GM19351 (cell line): ENCODE measurements around the gene MAB21L2.

ENCODE experiments used
- ATAC-seq: cut with Tn5 transposase; IDR thresholded peaks from one replicate; pipeline ENCODE4 v1.9.1; 2021; ENCODE audit warnings: mild to moderate bottlenecking, moderate library complexity; ENCODE audit not compliant: unreplicated experiment

Gene MAB21L2

GRCh38 chr4:150573534-150573933 is 8.4 kb upstream of the MAB21L2 start:
- ATAC-seq, result no peak

DNA sequence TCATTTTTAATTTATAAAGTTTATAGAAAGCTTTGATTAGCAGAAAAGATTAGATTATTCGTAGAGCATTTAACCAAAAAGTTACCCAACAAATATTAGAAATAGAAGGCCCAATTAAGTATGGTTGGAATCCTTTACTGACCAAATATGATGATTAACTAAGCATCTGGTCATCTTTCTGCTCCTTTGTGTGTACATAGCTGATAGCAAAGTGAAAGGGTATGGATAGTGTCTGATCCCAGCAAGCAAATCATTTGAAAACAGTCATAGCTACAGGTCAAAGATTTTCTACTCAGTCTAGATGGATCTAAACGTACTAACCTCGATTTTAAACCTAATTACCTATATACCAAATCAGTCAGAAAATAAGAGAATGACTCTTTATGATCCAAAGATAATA is 7.3 kb upstream of the MAB21L2 start:
- no peak for ATAC-seq

- ATAC-seq, result no peak
These were observed 4.2 kb upstream of the MAB21L2 start for GRCh38 chr4:150577796-150578195.

- ATAC-seq, result no peak
These were observed 3.0 kb upstream of the MAB21L2 start for GRCh38 chr4:150578745-150579501.

DNA sequence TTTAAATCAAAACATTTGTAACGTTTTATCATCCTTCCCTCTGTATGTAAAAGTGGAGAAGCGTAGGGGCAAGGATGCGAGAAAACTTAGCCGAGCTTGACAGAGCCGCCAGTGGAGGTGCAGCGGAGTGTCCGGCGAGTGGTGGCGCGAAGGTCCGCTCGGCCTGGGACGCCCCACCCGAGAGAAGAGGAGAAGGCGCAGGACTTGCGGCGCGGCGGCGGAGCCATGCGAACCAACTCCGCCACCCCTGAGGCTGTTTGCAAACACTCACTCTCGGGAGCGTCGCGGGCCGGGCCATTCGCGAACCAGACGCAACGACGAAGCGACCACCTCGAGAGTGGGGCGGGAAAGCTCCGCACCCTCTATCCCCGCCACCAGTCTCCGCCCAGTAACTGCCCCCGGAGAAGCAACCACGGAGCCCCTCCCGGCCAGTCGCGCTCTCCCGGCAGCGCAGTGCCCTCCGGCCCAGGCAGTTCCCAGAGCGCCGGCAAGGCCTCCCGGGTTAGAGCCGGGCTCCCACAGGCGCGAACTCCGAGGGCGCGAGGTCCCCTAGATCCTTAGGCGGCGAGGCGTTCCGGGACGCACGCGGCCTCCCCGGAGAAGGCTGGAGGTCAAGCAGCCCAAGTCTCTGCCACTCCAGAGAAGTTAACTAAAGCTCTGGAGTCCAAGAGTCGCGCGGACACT is 2.3 kb upstream of the MAB21L2 start:
- ATAC-seq, result no peak

DNA sequence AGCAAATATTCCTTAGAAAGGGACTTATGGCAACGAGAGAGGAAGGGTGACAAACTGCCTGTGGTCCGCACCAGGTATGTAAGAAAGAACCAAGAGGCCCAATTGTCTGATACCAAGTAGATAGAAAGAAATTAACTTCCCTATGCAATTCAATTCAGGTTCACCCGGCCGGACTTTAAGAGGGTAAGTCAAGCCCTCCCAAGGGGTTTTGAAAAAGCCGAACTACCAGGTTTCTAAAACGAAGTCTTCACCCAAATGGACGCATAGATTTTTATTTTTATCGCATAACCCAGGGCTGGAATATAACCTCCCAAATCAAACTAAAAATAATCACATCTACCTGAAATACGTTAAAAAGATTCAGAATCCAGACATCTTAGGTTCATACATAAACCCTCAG is 1.6 kb upstream of the MAB21L2 start:
- ATAC-seq, result no peak

DNA sequence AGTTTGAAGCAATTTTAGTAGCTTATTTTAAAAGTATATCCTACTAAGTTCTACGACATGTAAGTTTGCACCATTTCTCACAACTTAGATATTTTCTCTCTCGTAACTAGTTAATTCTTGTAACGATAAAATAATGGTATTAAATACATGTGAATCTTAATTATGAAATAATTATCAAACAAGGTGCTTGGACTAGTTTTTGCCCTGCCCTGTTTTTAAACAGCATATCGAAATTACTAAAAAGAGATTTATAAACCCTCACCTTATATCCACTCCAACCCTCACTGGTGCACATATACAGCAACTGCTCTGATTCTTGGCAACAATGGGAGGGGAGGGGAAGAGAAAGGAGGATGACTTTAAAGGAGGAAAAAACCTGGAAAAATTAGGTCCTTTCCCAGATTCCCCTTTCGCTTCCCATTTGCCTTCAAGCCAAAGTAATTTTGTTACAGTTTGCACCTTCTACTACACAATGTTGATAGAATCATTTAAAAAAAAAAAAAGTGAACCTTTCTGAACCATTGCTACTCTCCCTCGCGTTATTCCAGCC is 820 bp upstream of the MAB21L2 start:
- no peak for ATAC-seq

DNA sequence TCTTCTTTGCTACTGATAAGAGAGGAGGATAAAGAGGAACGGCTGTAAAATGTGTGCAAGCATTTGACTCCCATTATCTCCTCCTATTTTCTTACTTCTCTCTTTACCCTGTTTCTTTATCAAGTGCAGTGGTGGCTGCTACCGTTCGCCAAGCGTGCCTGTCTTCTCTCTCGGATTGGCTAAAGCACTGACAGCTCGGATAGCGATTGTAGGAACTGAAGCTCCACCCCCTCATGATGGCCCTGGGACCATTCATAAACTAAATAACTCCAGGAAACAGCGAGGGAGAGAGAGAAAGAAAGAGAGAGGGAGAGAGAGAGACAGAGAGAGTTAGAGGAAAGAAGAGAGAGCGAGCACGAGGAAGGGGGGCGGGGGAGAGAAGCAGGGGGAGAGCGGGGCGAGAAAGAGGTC is 305 bp upstream of the MAB21L2 start:
- no peak for ATAC-seq

GRCh38 chr4:150582873-150583286 is 929 bp downstream of the MAB21L2 start:
- no peak for ATAC-seq

DNA sequence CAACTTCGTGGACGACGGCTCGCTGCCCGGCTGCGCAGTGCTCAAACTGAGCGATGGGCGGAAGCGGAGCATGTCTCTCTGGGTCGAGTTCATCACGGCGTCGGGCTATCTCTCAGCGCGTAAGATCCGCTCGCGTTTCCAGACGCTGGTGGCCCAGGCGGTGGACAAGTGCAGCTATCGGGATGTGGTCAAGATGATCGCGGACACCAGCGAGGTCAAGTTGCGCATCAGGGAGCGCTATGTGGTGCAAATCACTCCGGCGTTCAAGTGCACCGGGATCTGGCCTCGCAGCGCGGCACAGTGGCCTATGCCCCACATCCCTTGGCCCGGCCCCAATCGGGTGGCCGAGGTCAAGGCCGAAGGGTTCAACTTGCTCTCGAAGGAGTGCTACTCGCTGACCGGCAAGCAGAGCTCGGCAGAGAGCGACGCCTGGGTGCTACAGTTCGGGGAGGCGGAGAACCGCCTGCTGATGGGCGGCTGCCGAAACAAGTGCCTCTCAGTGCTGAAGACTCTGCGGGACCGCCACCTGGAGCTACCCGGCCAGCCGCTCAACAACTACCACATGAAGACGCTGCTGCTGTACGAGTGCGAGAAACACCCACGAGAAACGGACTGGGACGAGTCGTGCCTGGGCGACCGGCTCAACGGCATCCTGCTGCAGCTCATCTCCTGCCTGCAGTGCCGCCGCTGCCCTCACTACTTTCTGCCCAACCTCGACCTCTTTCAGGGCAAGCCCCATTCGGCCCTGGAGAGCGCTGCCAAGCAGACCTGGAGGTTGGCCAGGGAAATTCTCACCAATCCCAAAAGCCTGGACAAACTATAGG is 1.5 kb downstream of the MAB21L2 start:
- ATAC-seq, result no peak

GRCh38 chr4:150584111-150584915 is 2.4 kb downstream of the MAB21L2 start:
- ATAC-seq, result no peak

GRCh38 chr4:150585611-150586010 is 3.7 kb downstream of the MAB21L2 start:
- ATAC-seq, result no peak

DNA sequence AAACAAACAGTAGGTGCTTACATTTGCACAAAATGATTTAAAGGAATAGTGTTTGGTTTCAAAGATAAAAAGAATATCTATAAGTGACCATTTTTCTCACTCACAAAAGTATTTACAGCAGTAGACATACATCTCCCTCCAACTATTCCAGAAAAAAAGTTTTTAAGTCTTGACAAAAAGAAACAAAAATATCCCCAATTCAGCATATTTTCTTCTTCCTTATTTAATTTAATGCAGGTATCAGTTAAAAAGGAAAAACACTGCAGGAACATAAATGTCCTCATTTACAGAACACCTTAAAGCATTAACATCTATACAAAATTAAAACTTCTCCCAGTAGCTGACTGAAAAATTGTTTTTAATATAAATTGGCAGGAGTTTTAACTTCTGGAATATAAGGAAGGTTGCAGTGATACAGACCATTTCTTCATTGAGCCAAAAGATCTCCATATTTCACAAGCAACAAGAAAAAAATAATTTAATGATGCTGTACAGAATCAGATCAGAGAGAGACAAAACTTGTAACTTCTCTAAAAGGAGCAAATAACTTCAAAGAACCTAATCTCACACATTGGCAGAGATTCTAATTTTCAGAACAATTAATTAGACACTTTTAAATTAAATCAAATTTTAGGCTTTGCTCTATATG is 4.3 kb downstream of the MAB21L2 start:
- ATAC-seq, result no peak

- no peak for ATAC-seq
These were observed 6.4 kb downstream of the MAB21L2 start for GRCh38 chr4:150588316-150588715.

- no peak for ATAC-seq
These were observed 7.2 kb downstream of the MAB21L2 start for GRCh38 chr4:150589157-150589556.

GRCh38 chr4:150590631-150591030 is 8.7 kb downstream of the MAB21L2 start:
- no peak for ATAC-seq

- ATAC-seq, result no peak
These were observed 9.5 kb downstream of the MAB21L2 start for GRCh38 chr4:150591406-150591805.

GRCh38 chr4:150591904-150592303 is 10.0 kb downstream of the MAB21L2 start:
- no peak for ATAC-seq

GRCh38 chr4:150593996-150594395 is 12.0 kb downstream of the MAB21L2 start:
- ATAC-seq, result no peak

GRCh38 chr4:150598909-150599308 is 17.0 kb downstream of the MAB21L2 start:
- ATAC-seq, result no peak
